GM12873 (cell line): ENCODE results near the gene NTHL1.

Experiments
- CTCF ChIP-seq: IDR thresholded peaks from 2 replicates; pipeline ENCODE4 v1.5.1; 2012; ENCODE audit warnings: low read depth, mild to moderate bottlenecking, moderate library complexity, low read length, control low read depth; ENCODE audit not compliant: insufficient read depth; ENCODE audit errors: missing control alignments

The NTHL1 gene

GRCh38 chr16:2086812-2087747 lies 39.4 kb upstream of the NTHL1 start:
- TF ChIP-seq CTCF, result no peak

GRCh38 chr16:2086106-2086742 lies 38.6 kb upstream of the NTHL1 start:
- no peak for TF ChIP-seq CTCF

- no peak for TF ChIP-seq CTCF
These were observed 38.0 kb upstream of the NTHL1 start for GRCh38 chr16:2085669-2086068.

GRCh38 chr16:2084895-2085625 lies 37.4 kb upstream of the NTHL1 start:
- TF ChIP-seq CTCF, result no peak

GRCh38 chr16:2083876-2084780 lies 36.5 kb upstream of the NTHL1 start:
- no peak for TF ChIP-seq CTCF

GRCh38 chr16:2083409-2083808 lies 35.8 kb upstream of the NTHL1 start:
- no peak for TF ChIP-seq CTCF

GRCh38 chr16:2082983-2083364 lies 35.3 kb upstream of the NTHL1 start:
- no peak for TF ChIP-seq CTCF
